HepG2 (cell line): Measurements from ENCODE around the gene RNF14. TPM values are rescaled to one million over a fixed set of nuclear protein-coding genes. Genes with fewer than 3 reads are reported as not detected.
A peak's percentile ranks its signal among the peaks of the same experiment; 100 is the strongest.

Experiments
- ARID5B ChIP-seq: IDR thresholded peaks from 2 replicates; pipeline ENCODE4 v1.4.0; 2020; ENCODE audit warnings: mild to moderate bottlenecking, missing genetic modification reagents
- ATF4 ChIP-seq, 2 experiments: fragments of 450-650 bp in 1 of 2; sonication (generic) in 1 of 2; formaldehyde crosslinking; IDR thresholded peaks; 2 replicates each; pipeline versions ENCODE4 v1.5.0 to v1.8.0; 2020 to 2022; ENCODE audit warnings: mild to moderate bottlenecking in 1 of 2, missing genetic modification reagents in 1 of 2
- ATRX ChIP-seq: sonication (generic); formaldehyde crosslinking; IDR thresholded peaks from 2 replicates; pipeline ENCODE4 v1.4.0; 2020; ENCODE audit warnings: missing genetic modification reagents, borderline replicate concordance
- E2F2 ChIP-seq: sonication (generic); formaldehyde crosslinking; IDR thresholded peaks from 2 replicates; pipeline ENCODE4 v1.4.0; 2020; ENCODE audit warnings: missing genetic modification reagents, borderline replicate concordance
- KLF11 ChIP-seq: IDR thresholded peaks from 2 replicates; pipeline ENCODE4 v1.6.1; 2016; ENCODE audit warnings: missing compliant biosample characterization
- KLF6 ChIP-seq: IDR thresholded peaks from 2 replicates; pipeline ENCODE4 v1.8.0; 2016; ENCODE audit warnings: missing biosample characterization, missing genetic modification reagents
- MAF1 ChIP-seq: sonication (generic); formaldehyde crosslinking; IDR thresholded peaks from 2 replicates; pipeline ENCODE4 v1.5.0; 2020; ENCODE audit warnings: missing genetic modification reagents, borderline replicate concordance
- MAFK ChIP-seq, 2 experiments: IDR thresholded peaks in 1 of 2; conservative IDR thresholded peaks in 1 of 2; 2 replicates each; pipeline ENCODE4 v1.6.1; 2011; ENCODE audit warnings: improper control_type of control experiment in 2 of 2, low read length in 2 of 2
- MIER2 ChIP-seq: IDR thresholded peaks from 2 replicates; pipeline ENCODE4 v1.6.1; 2016; ENCODE audit warnings: missing biosample characterization, missing genetic modification reagents
- POGZ ChIP-seq: sonication (generic); formaldehyde crosslinking; IDR thresholded peaks from 2 replicates; pipeline ENCODE4 v1.4.0; 2020; ENCODE audit warnings: mild to moderate bottlenecking, missing genetic modification reagents
- PPARG ChIP-seq: conservative IDR thresholded peaks from 2 replicates; pipeline ENCODE4 v1.6.1; 2016; ENCODE audit warnings: missing biosample characterization, missing genetic modification reagents
- RARA ChIP-seq: IDR thresholded peaks from 2 replicates; pipeline ENCODE4 v1.6.1; 2016; ENCODE audit warnings: missing genetic modification reagents, missing compliant biosample characterization
- REL ChIP-seq: sonication (generic); formaldehyde crosslinking; conservative IDR thresholded peaks from 2 replicates; pipeline ENCODE4 v1.8.0; 2022; ENCODE audit warnings: mild to moderate bottlenecking, missing genetic modification reagents, moderate library complexity
- RNF2 ChIP-seq: fragments of 450-650 bp; conservative IDR thresholded peaks from 2 replicates; pipeline ENCODE4 v1.6.1; 2016; ENCODE audit warnings: low read depth
- SETDB1 ChIP-seq: sonication (generic); formaldehyde crosslinking; IDR thresholded peaks from 2 replicates; pipeline ENCODE4 v1.5.1; 2020; ENCODE audit warnings: missing genetic modification reagents, mild to moderate bottlenecking, borderline replicate concordance
- SOX13 ChIP-seq, 3 experiments: fragments of 450-650 bp in 1 of 3; sonication (generic) in 1 of 3; formaldehyde crosslinking in 1 of 3; IDR thresholded peaks in 2 of 3; conservative IDR thresholded peaks in 1 of 3; 2 replicates each; pipeline versions ENCODE4 v1.5.0 to v1.6.1; 2016 to 2020; ENCODE audit warnings: antibody characterized with exemption in 1 of 3, mild to moderate bottlenecking in 1 of 3, missing compliant biosample characterization in 1 of 3, missing genetic modification reagents in 1 of 3, moderate library complexity in 1 of 3
- TOPORS ChIP-seq: sonication (generic); formaldehyde crosslinking; IDR thresholded peaks from 2 replicates; pipeline ENCODE4 v1.8.0; 2023; ENCODE audit warnings: mild to moderate bottlenecking, missing genetic modification reagents
- ZNF124 ChIP-seq: sonication (generic); formaldehyde crosslinking; IDR thresholded peaks from 2 replicates; pipeline ENCODE4 v1.4.0; 2020; ENCODE audit warnings: missing genetic modification reagents
- ZNF180 ChIP-seq: sonication (generic); formaldehyde crosslinking; IDR thresholded peaks from 2 replicates; pipeline ENCODE4 v1.4.0; 2020; ENCODE audit warnings: low read depth, missing genetic modification reagents, borderline replicate concordance
- ZNF317 ChIP-seq: sonication (generic); formaldehyde crosslinking; IDR thresholded peaks from 2 replicates; pipeline ENCODE4 v1.5.0; 2020; ENCODE audit warnings: mild to moderate bottlenecking, missing genetic modification reagents
- ZNF343 ChIP-seq: sonication (generic); formaldehyde crosslinking; IDR thresholded peaks from 2 replicates; pipeline ENCODE4 v1.4.0; 2020; ENCODE audit warnings: mild to moderate bottlenecking, missing genetic modification reagents
- ZNF432 ChIP-seq: sonication (generic); formaldehyde crosslinking; IDR thresholded peaks from 2 replicates; pipeline ENCODE4 v1.5.0; 2020; ENCODE audit warnings: missing genetic modification reagents, mild to moderate bottlenecking, borderline replicate concordance
- ZNF576 ChIP-seq: sonication (generic); formaldehyde crosslinking; IDR thresholded peaks from 2 replicates; pipeline ENCODE4 v1.4.0; 2020; ENCODE audit warnings: mild to moderate bottlenecking, missing genetic modification reagents
- polyA plus RNA-seq, 8 experiments: library from polyadenylated mRNA; depleted of rRNA in 3 of 8; stranded (reverse) in 7 of 8; unstranded in 1 of 8; fragments of >200 nt; fragmentation: Illumina TruSeq in 4 of 8; extraction: Trizol in 4 of 8; gene quantifications; 2 replicates each; pipeline versions ENCODE4 v1.2.1 to v1.2.3, GENCODE V29; 2011 to 2016; ENCODE audit warnings: low read depth in 4 of 8, missing spikeins in 1 of 8, mixed read lengths in 1 of 8; ENCODE audit not compliant: insufficient read depth in 1 of 8
- total RNA-seq, 5 experiments: library from RNA; depleted of rRNA; stranded (reverse); fragments of >200 nt; fragmentation: Illumina TruSeq; extraction: Trizol; gene quantifications; 2 replicates each; pipeline ENCODE4 v1.2.3, GENCODE V29; 2016; ENCODE audit warnings: low read depth in 1 of 5

RNF14 gene
- total and polyA plus RNA-seq, 2 of the 13 experiments (the other 11 are each of a cell fraction or from before 2014, with no cell fraction given): 11.3 to 28.1 TPM

GRCh38 chr5:141968914-141969608, at the start of gene RNF14 (continued):
- TF ChIP-seq MAFK (conservative IDR thresholded peaks at IDR 0.05 in 1 of 2, IDR thresholded peaks at IDR 0.05 in 1 of 2; ENCODE audit: low read length in 2 of 2): no peak
- TF ChIP-seq MAF1 (CRISPR knock-in tag): 0 out of 2 replicates have a peak, but pooled peaks have one; percentile 54
- TF ChIP-seq RNF2: no peak
- no peak for TF ChIP-seq PPARG (CRISPR knock-in tag)
- TF ChIP-seq ATRX: 0 out of 2 replicates have a peak, but pooled peaks have one; percentile 63
- no peak; the same call in 1 of the 2 replicates for TF ChIP-seq ZNF343 (CRISPR knock-in tag)
- TF ChIP-seq ATF4 (CRISPR knock-in tag; IDR thresholded peaks at IDR 0.05): peak in 1 of 2 experiments; percentile 67; a peak in 1 of 4 replicates
- TF ChIP-seq SETDB1: no peak
- TF ChIP-seq MIER2 (CRISPR knock-in tag): peak; percentile 53; the same call in 1 of the 2 replicates
- TF ChIP-seq ZNF124 (CRISPR knock-in tag): 0 out of 2 replicates have a peak, but pooled peaks have one; percentile 26
- TF ChIP-seq ZNF317 (CRISPR knock-in tag): peak; percentile 64; the same call in 1 of the 2 replicates
- TF ChIP-seq E2F2 (CRISPR knock-in tag): no peak
- TF ChIP-seq KLF6 (CRISPR knock-in tag): peak; percentile 47; the same call in 1 of the 2 replicates
- 0 out of 2 replicates have a peak, but pooled peaks have one; percentile 82 for TF ChIP-seq ZNF576 (CRISPR knock-in tag)
- TF ChIP-seq ARID5B: peak; percentile 69
- peak; percentile 71; the same call in 1 of the 2 replicates for TF ChIP-seq TOPORS (CRISPR knock-in tag)
- peak; percentile 54; the same call in 1 of the 2 replicates for TF ChIP-seq KLF11 (CRISPR knock-in tag)
- no peak for TF ChIP-seq ZNF180 (CRISPR knock-in tag)
- TF ChIP-seq POGZ (CRISPR knock-in tag): peak; percentile 94
- TF ChIP-seq ZNF432 (CRISPR knock-in tag): no peak
- TF ChIP-seq RARA: 0 out of 2 replicates have a peak, but pooled peaks have one; percentile 36
- TF ChIP-seq REL: peak; percentile 74; the same call in 1 of the 2 replicates
- TF ChIP-seq SOX13 (IDR thresholded peaks at IDR 0.05): no peak
- peak in 1 of 2 experiments; percentile 47; a peak in 2 of 4 replicates for TF ChIP-seq SOX13 (CRISPR knock-in tag; conservative IDR thresholded peaks at IDR 0.05 in 1 of 2, IDR thresholded peaks at IDR 0.05 in 1 of 2)
